Endothelial cell of umbilical vein (primary cell): ENCODE data around the gene PPP1R12A. TPM values are rescaled to one million over a fixed set of nuclear protein-coding genes. Genes with fewer than 3 reads are reported as not detected.

Experiments
- BruUV-seq: library from RNA; stranded (reverse); fragments of 400-500 nt; replicated peaks from 2 replicates; lab custom pipeline; 2021; lab: Mats Ljungman, UMichigan
- CTCF ChIA-PET: fragments of 300-600, 350-600 bp; sonication (Branson Sonifier 250); formaldehyde crosslinking; loops from one replicate; lab custom pipeline; 2021; ENCODE audit warnings: antibody characterized with exemption, inconsistent platforms; lab: Charles Lee
- POLR2A ChIA-PET: fragments of 300-600, 350-600 bp; sonication (Branson Sonifier 250); formaldehyde crosslinking; loops from one replicate; lab custom pipeline; 2021; ENCODE audit warnings: antibody characterized with exemption, inconsistent platforms; lab: Charles Lee
- DNase-seq: peaks from one replicate; pipeline ENCODE4 v3.0.0-alpha.2; 2011; ENCODE audit warnings: low read depth, low spot score
- FAIRE-seq: peaks from 2 replicates; lab custom pipeline; 2011; peaks lifted over from hg19 to GRCh38; lab: Jason Lieb, UNC
- H2AFZ ChIP-seq: 2 replicates; pipeline ENCODE4 v1.6.0; 2012; ENCODE audit warnings: low read depth, low read length, control low read depth, inconsistent platforms
- H3K27ac ChIP-seq: 2 replicates; pipeline ENCODE4 v1.5.1; 2011; ENCODE audit warnings: low read depth, mild to moderate bottlenecking, control low read depth, low read length, moderate library complexity; ENCODE audit not compliant: insufficient read depth
- H3K27me3 ChIP-seq, 2 experiments: 2 replicates each; pipeline versions ENCODE4 v1.6.0 to v1.6.1; 2011; ENCODE audit warnings: low read length in 2 of 2, mixed read lengths in 1 of 2; ENCODE audit not compliant: control insufficient read depth in 2 of 2, insufficient read depth in 2 of 2
- H3K36me3 ChIP-seq, 2 experiments: 2 replicates in 1 of 2; 3 replicates in 1 of 2; pipeline ENCODE4 v1.5.1; 2011; ENCODE audit warnings: low read length in 2 of 2, mild to moderate bottlenecking in 1 of 2, moderate library complexity in 1 of 2; ENCODE audit not compliant: control insufficient read depth in 2 of 2, insufficient read depth in 2 of 2; ENCODE audit errors: extremely low read depth in 1 of 2
- H3K4me1 ChIP-seq: 3 replicates; pipeline ENCODE4 v1.5.1; 2011; ENCODE audit warnings: mild to moderate bottlenecking, low read length; ENCODE audit not compliant: control insufficient read depth, insufficient read depth; ENCODE audit errors: extremely low read depth
- H3K4me2 ChIP-seq: 2 replicates; pipeline ENCODE4 v1.6.1; 2011; ENCODE audit warnings: low read length, control low read depth, mixed read lengths; ENCODE audit not compliant: insufficient read depth
- H3K4me3 ChIP-seq, 3 experiments: fragments of 200-600 bp in 1 of 3; sonication (generic), shearing (Covaris generic) in 1 of 3; replicated peaks in 1 of 3; 2 replicates each; pipeline ENCODE4 v1.5.1; 2011 to 2016; ENCODE audit warnings: control low read depth in 3 of 3, low read length in 3 of 3, mild to moderate bottlenecking in 2 of 3, inconsistent platforms in 1 of 3, low read depth in 1 of 3, moderate library complexity in 1 of 3; ENCODE audit not compliant: insufficient read depth in 1 of 3
- H3K79me2 ChIP-seq: 2 replicates; pipeline ENCODE4 v1.6.0; 2012; ENCODE audit warnings: low read length, inconsistent platforms; ENCODE audit not compliant: control insufficient read depth, insufficient read depth
- H3K9ac ChIP-seq: replicated peaks from 2 replicates; pipeline ENCODE3; 2011; ENCODE audit warnings: low read length, control low read depth; ENCODE audit not compliant: insufficient read depth; ENCODE audit errors: extremely low read depth
- H3K9me1 ChIP-seq: replicated peaks from 3 replicates; pipeline ENCODE4 v1.6.0; 2011; ENCODE audit warnings: mild to moderate bottlenecking, low read length; ENCODE audit not compliant: control insufficient read depth, insufficient read depth; ENCODE audit errors: extremely low read depth
- H3K9me3 ChIP-seq: replicated peaks from 2 replicates; pipeline ENCODE4 v1.5.1; 2012; ENCODE audit warnings: low read length, inconsistent platforms; ENCODE audit not compliant: control insufficient read depth, insufficient read depth
- H4K20me1 ChIP-seq: replicated peaks from 2 replicates; pipeline ENCODE3; 2011; ENCODE audit warnings: mild to moderate bottlenecking, low read length; ENCODE audit not compliant: control insufficient read depth, insufficient read depth; ENCODE audit errors: extremely low read depth
- CTCF ChIP-seq, 2 donors: IDR thresholded peaks; 1 replicate in 1 of 2; 2 replicates in 1 of 2; pipeline ENCODE4 v1.5.1; 2011; ENCODE audit warnings: low read length in 2 of 2, mild to moderate bottlenecking in 2 of 2, moderate library complexity in 2 of 2, control low read depth in 1 of 2, inconsistent platforms in 1 of 2, low read depth in 1 of 2; ENCODE audit not compliant: insufficient read depth in 1 of 2; ENCODE audit errors: extremely low read depth in 1 of 2
- EZH2 ChIP-seq: IDR thresholded peaks from 2 replicates; pipeline ENCODE4 v1.6.1; 2012; ENCODE audit warnings: borderline replicate concordance, low read depth, mild to moderate bottlenecking, moderate library complexity, low read length, inconsistent platforms; ENCODE audit not compliant: severe bottlenecking
- FOS ChIP-seq: IDR thresholded peaks from 2 replicates; pipeline ENCODE4 v1.6.1; 2011; ENCODE audit warnings: mild to moderate bottlenecking, low read length, moderate library complexity, borderline replicate concordance; ENCODE audit not compliant: insufficient read depth
- JUN ChIP-seq: IDR thresholded peaks from 2 replicates; pipeline ENCODE4 v1.6.1; 2011; ENCODE audit warnings: borderline replicate concordance, low read depth; ENCODE audit not compliant: insufficient read length, insufficient read depth
- MAX ChIP-seq: IDR thresholded peaks from 2 replicates; pipeline ENCODE4 v1.6.1; 2011; ENCODE audit not compliant: insufficient read depth, insufficient read length
- MYC ChIP-seq: IDR thresholded peaks from one replicate; pipeline ENCODE4 v1.6.1; 2011; ENCODE audit warnings: mild to moderate bottlenecking, low read depth, low read length
- POLR2AphosphoS5 ChIP-seq: IDR thresholded peaks from 2 replicates; pipeline ENCODE4 v1.6.1; 2012; ENCODE audit warnings: low read depth, mild to moderate bottlenecking, control low read depth, low read length, moderate library complexity; ENCODE audit not compliant: insufficient read depth
- dilution Hi-C: fragments of 300-500 bp; cut with MboI; formaldehyde crosslinking; loops from one replicate; pipeline ENCODE4 v1.15.0; 2019; ENCODE audit warnings: low sequenced_read_pairs; ENCODE audit not compliant: extremely low pct_ligation_motif_present
- intact Hi-C: fragments of 100-400 bp; cut with micrococcal nuclease; formaldehyde crosslinking; loops from one replicate; pipeline ENCODE4 v1.10.0; 2022
- polyA plus RNA-seq, 4 experiments: library from polyadenylated mRNA; depleted of rRNA in 3 of 4; stranded (reverse) in 3 of 4; unstranded in 1 of 4; fragments of >200 nt; gene quantifications; 2 replicates each; pipeline versions ENCODE4 v1.2.1 to v1.2.3, GENCODE V29; 2011 to 2012; ENCODE audit warnings: missing spikeins in 1 of 4
- total RNA-seq: library from RNA; stranded (reverse); gene quantifications from 2 replicates; pipeline ENCODE4 v1.2.3, GENCODE V29; 2021

Gene PPP1R12A
- total and polyA plus RNA-seq, 2 donors (not counting 3 experiments of a cell fraction or from before 2014, with no cell fraction given) = 12.9 to 83.9 TPM

DNA sequence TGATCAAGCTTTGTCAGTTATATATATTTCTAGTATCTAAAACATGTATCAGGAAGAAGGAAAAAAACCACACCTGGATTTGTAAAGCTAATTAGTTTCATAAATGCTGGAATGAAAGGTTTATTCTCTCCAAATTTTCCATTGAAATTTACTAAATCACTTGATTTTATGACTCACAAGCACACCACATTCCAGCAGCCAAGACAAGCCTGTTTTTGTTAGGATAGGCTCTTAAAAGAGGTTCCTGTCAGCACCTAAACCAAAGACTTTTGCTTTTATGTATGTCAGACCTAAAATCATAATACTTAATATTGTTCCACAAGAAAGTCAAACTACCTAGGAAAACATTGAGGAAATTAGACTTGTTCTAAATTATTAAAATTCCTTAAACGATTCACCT lies 158.8 kb downstream of the PPP1R12A start:
- no peak for TF ChIP-seq POLR2AphosphoS5
- H3K27me3 ChIP-seq = no peaks in the 10 kb centered on the region
- peaks cover 6% of the 10 kb centered on the region for H3K4me1 ChIP-seq
- BruUV-seq = no TSS peak
- DNase-seq (peak; percentile 37), FAIRE-seq (no peak)
- intact Hi-C loops (no loop called here), dilution Hi-C loops (no loop called here)
- H3K9me3 ChIP-seq = no peaks in the 10 kb centered on the region
- H2AFZ ChIP-seq = no peak overlapping the region
- H4K20me1 ChIP-seq = no peaks in the 10 kb centered on the region
- POLR2A ChIA-PET = no interaction called here
- H3K27ac ChIP-seq = no peak overlapping the region
- H3K9me1 ChIP-seq = peaks cover 2% of the 10 kb centered on the region
- peaks cover 0 to 4% of the 10 kb centered on the region in 2 experiments for H3K36me3 ChIP-seq
- no peak overlapping the region for H3K4me3 ChIP-seq
- no peaks in the 10 kb centered on the region for H3K79me2 ChIP-seq
- no peak overlapping the region for H3K9ac ChIP-seq
- H3K4me2 ChIP-seq = no peak overlapping the region
- CTCF ChIA-PET = interaction anchor here (1.4 kb wide), 1 partner anchor 25 kb away, joined by 5 read pairs; no protein-coding TSS in a partner anchor

- H3K9ac ChIP-seq = no peak overlapping the region
- peaks cover 0 to 4% of the 10 kb centered on the region in 2 experiments for H3K36me3 ChIP-seq
- H3K4me1 ChIP-seq = peaks cover 6% of the 10 kb centered on the region
- no peak for TF ChIP-seq FOS
- no peak for TF ChIP-seq EZH2
- no peak for TF ChIP-seq MYC
- TF ChIP-seq JUN = no peak
- TF ChIP-seq CTCF (IDR thresholded peaks at IDR 0.05; ENCODE audit: extremely low read depth in 1 of 2, insufficient read depth in 1 of 2, low read depth in 1 of 2, low read length in 2 of 2) = no peak
- TF ChIP-seq MAX = no peak
- dilution Hi-C loops (no loop called here), intact Hi-C loops (no loop called here)
- POLR2A ChIA-PET = no interaction called here
- DNase-seq (peak; percentile 3), FAIRE-seq (no peak)
- no peaks in the 10 kb centered on the region for H3K27me3 ChIP-seq
- H3K27ac ChIP-seq = no peak overlapping the region
- H2AFZ ChIP-seq = no peak overlapping the region
- H3K4me3 ChIP-seq = no peak overlapping the region
- H3K9me1 ChIP-seq = peaks cover 2% of the 10 kb centered on the region
- BruUV-seq = TSS peak; percentile 41
- H3K4me2 ChIP-seq = no peak overlapping the region
- H3K9me3 ChIP-seq = no peaks in the 10 kb centered on the region
- H3K79me2 ChIP-seq = no peaks in the 10 kb centered on the region
- no peaks in the 10 kb centered on the region for H4K20me1 ChIP-seq
- CTCF ChIA-PET = interaction anchor here (1.4 kb wide), 1 partner anchor 26 kb away, joined by 5 read pairs; no protein-coding TSS in a partner anchor
Measured at GRCh38 chr12:79775355-79776027, 159.4 kb downstream of the PPP1R12A start.
